ENCODE results near the gene PIK3CG.

- TF ChIP-seq TCF7L2 (IDR thresholded peaks at IDR 0.05; ENCODE audit: borderline replicate concordance, low read depth, low read length) (no peak), ZNF239 (tag by site-specific recombination; IDR thresholded peaks at IDR 0.05) (no peak), YY1 (tag by site-specific recombination; IDR thresholded peaks at IDR 0.05) (no peak), CTCF (tag by site-specific recombination; IDR thresholded peaks at IDR 0.05) (no peak), ZNF677 (tag by site-specific recombination; IDR thresholded peaks at IDR 0.05) (no peak), ZBTB17 (tag by site-specific recombination; IDR thresholded peaks at IDR 0.05) (no peak), ZNF280C (tag by site-specific recombination; IDR thresholded peaks at IDR 0.05) (no peak), ZNF391 (tag by site-specific recombination; IDR thresholded peaks at IDR 0.05; ENCODE audit: borderline replicate concordance, low read depth) (no peak), ZFP41 (tag by site-specific recombination; IDR thresholded peaks at IDR 0.05; ENCODE audit: borderline replicate concordance) (no peak)
Measured at GRCh38 chr7:106938803-106939202, 73.7 kb downstream of the PIK3CG start.
